GM12878 (cell line): ENCODE results near the gene THSD8. TPM values are rescaled to one million over a fixed set of nuclear protein-coding genes. Genes with fewer than 3 reads are reported as not detected.

Source experiments
- CHD1 ChIP-seq: IDR thresholded peaks from 2 replicates; pipeline ENCODE4 v1.6.1; 2012; ENCODE audit warnings: low read depth, low read length, improper control_type of control experiment
- EED ChIP-seq: sonication (generic); IDR thresholded peaks from 2 replicates; pipeline ENCODE4 v1.6.1; 2016; ENCODE audit warnings: antibody characterized with exemption, low read depth
- EGR1 ChIP-seq, 2 experiments: IDR thresholded peaks; 1 replicate in 1 of 2; 2 replicates in 1 of 2; pipeline ENCODE4 v1.6.1; 2011 to 2012; ENCODE audit warnings: low read depth in 2 of 2, low read length in 2 of 2, borderline replicate concordance in 1 of 2, mild to moderate bottlenecking in 1 of 2, moderate library complexity in 1 of 2
- HDGF ChIP-seq: fragments of 450-650 bp; IDR thresholded peaks from 2 replicates; pipeline ENCODE4 v1.6.1; 2016; ENCODE audit warnings: antibody characterized with exemption
- IKZF1 ChIP-seq: fragments of 450-650 bp; conservative IDR thresholded peaks from 2 replicates; pipeline ENCODE4 v1.6.1; 2017; ENCODE audit warnings: antibody characterized with exemption, mild to moderate bottlenecking
- JUND ChIP-seq: IDR thresholded peaks from 2 replicates; pipeline ENCODE4 v1.6.1; 2012; ENCODE audit warnings: low read depth, mild to moderate bottlenecking, low read length, improper control_type of control experiment, moderate library complexity
- MEF2A ChIP-seq: IDR thresholded peaks from 2 replicates; pipeline ENCODE4 v1.6.1; 2011; ENCODE audit warnings: low read depth, mild to moderate bottlenecking, low read length, moderate library complexity; ENCODE audit not compliant: insufficient read depth
- SPI1 ChIP-seq: IDR thresholded peaks from 2 replicates; pipeline ENCODE4 v1.6.1; 2011; ENCODE audit warnings: low read depth, mild to moderate bottlenecking, low read length, moderate library complexity, borderline replicate concordance; ENCODE audit not compliant: insufficient read depth
- STAT3 ChIP-seq: IDR thresholded peaks from 2 replicates; pipeline ENCODE4 v1.6.1; 2011; ENCODE audit warnings: low read depth, low read length, improper control_type of control experiment
- SUPT20H ChIP-seq: IDR thresholded peaks from 2 replicates; pipeline ENCODE4 v1.6.1; 2011; ENCODE audit warnings: low read depth, mild to moderate bottlenecking, low read length, moderate library complexity, borderline replicate concordance; ENCODE audit not compliant: control insufficient read depth
- TCF7 ChIP-seq: IDR thresholded peaks from 2 replicates; pipeline ENCODE4 v1.6.1; 2014; ENCODE audit warnings: antibody characterized with exemption, borderline replicate concordance
- polyA plus RNA-seq, 11 experiments: library from polyadenylated mRNA; depleted of rRNA in 4 of 11; unstranded in 6 of 11; stranded (reverse) in 5 of 11; fragments of >200 nt; fragmentation: Nextera tagmentation in 4 of 11; fragmentation: Illumina TruSeq in 1 of 11; extraction: Ambion mirVana in 4 of 11; extraction: Trizol in 1 of 11; gene quantifications; 1 replicate in 1 of 11; 2 replicates in 10 of 11; pipeline versions ENCODE4 v1.2.1 to v1.2.3, GENCODE V29; 2011 to 2016; ENCODE audit warnings: inconsistent platforms in 2 of 11, missing spikeins in 2 of 11, low read depth in 1 of 11
- total RNA-seq, 4 experiments: library from RNA; depleted of rRNA in 3 of 4; stranded (reverse); fragments of >200 nt in 3 of 4; fragmentation: Illumina TruSeq in 1 of 4; extraction: Trizol in 1 of 4; gene quantifications; 2 replicates each; pipeline versions ENCODE4 v1.2.1 to v1.2.3, GENCODE V29; 2013 to 2021
- TF ChIP-seq, protein P1 (sequence below): IDR thresholded peaks from 2 replicates; pipeline ENCODE4 v1.6.1; 2012; ENCODE audit warnings: improper control_type of control experiment, low read depth, low read length; ENCODE audit not compliant: insufficient replicate concordance
- TF ChIP-seq, protein P2 (sequence below): fragments of 450-650 bp; formaldehyde crosslinking; IDR thresholded peaks from 2 replicates; pipeline ENCODE4 v1.5.0; 2022; ENCODE audit warnings: mild to moderate bottlenecking, missing genetic modification characterization
- TF ChIP-seq, protein P3 (sequence below): fragments of 450-650 bp; conservative IDR thresholded peaks from 2 replicates; pipeline ENCODE4 v1.6.1; 2017; ENCODE audit warnings: mild to moderate bottlenecking, moderate library complexity
- TF ChIP-seq, protein P4 (sequence below): fragments of 450-650 bp; IDR thresholded peaks from 2 replicates; pipeline ENCODE4 v1.6.1; 2016; ENCODE audit warnings: mild to moderate bottlenecking

Gene THSD8
- total and polyA plus RNA-seq, 10 of the 15 experiments (the other 5 are each of a cell fraction or from before 2014, with no cell fraction given) = 0.24 to 32.3 (median 21.3) TPM; not detected in 2

DNA sequence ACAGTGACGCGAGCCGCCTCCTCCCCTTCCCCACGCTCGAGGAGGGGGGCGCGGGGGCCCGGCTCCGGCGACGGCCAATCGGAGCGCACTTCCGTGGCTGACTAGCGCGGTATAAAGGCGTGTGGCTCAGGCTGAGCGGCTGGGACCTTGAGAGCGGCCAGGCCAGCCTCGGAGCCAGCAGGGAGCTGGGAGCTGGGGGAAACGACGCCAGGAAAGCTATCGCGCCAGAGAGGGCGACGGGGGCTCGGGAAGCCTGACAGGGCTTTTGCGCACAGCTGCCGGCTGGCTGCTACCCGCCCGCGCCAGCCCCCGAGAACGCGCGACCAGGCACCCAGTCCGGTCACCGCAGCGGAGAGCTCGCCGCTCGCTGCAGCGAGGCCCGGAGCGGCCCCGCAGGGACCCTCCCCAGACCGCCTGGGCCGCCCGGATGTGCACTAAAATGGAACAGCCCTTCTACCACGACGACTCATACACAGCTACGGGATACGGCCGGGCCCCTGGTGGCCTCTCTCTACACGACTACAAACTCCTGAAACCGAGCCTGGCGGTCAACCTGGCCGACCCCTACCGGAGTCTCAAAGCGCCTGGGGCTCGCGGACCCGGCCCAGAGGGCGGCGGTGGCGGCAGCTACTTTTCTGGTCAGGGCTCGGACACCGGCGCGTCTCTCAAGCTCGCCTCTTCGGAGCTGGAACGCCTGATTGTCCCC lies 10.4 kb upstream of the THSD8 start, which contains the start of gene JUNB (continued):
- TF ChIP-seq, protein P1, sequence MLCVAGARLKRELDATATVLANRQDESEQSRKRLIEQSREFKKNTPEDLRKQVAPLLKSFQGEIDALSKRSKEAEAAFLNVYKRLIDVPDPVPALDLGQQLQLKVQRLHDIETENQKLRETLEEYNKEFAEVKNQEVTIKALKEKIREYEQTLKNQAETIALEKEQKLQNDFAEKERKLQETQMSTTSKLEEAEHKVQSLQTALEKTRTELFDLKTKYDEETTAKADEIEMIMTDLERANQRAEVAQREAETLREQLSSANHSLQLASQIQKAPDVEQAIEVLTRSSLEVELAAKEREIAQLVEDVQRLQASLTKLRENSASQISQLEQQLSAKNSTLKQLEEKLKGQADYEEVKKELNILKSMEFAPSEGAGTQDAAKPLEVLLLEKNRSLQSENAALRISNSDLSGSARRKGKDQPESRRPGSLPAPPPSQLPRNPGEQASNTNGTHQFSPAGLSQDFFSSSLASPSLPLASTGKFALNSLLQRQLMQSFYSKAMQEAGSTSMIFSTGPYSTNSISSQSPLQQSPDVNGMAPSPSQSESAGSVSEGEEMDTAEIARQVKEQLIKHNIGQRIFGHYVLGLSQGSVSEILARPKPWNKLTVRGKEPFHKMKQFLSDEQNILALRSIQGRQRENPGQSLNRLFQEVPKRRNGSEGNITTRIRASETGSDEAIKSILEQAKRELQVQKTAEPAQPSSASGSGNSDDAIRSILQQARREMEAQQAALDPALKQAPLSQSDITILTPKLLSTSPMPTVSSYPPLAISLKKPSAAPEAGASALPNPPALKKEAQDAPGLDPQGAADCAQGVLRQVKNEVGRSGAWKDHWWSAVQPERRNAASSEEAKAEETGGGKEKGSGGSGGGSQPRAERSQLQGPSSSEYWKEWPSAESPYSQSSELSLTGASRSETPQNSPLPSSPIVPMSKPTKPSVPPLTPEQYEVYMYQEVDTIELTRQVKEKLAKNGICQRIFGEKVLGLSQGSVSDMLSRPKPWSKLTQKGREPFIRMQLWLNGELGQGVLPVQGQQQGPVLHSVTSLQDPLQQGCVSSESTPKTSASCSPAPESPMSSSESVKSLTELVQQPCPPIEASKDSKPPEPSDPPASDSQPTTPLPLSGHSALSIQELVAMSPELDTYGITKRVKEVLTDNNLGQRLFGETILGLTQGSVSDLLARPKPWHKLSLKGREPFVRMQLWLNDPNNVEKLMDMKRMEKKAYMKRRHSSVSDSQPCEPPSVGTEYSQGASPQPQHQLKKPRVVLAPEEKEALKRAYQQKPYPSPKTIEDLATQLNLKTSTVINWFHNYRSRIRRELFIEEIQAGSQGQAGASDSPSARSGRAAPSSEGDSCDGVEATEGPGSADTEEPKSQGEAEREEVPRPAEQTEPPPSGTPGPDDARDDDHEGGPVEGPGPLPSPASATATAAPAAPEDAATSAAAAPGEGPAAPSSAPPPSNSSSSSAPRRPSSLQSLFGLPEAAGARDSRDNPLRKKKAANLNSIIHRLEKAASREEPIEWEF = peak; percentile 39
- TF ChIP-seq SPI1 = peak; percentile 50
- peak; percentile 93 for TF ChIP-seq IKZF1
- TF ChIP-seq, protein P2, sequence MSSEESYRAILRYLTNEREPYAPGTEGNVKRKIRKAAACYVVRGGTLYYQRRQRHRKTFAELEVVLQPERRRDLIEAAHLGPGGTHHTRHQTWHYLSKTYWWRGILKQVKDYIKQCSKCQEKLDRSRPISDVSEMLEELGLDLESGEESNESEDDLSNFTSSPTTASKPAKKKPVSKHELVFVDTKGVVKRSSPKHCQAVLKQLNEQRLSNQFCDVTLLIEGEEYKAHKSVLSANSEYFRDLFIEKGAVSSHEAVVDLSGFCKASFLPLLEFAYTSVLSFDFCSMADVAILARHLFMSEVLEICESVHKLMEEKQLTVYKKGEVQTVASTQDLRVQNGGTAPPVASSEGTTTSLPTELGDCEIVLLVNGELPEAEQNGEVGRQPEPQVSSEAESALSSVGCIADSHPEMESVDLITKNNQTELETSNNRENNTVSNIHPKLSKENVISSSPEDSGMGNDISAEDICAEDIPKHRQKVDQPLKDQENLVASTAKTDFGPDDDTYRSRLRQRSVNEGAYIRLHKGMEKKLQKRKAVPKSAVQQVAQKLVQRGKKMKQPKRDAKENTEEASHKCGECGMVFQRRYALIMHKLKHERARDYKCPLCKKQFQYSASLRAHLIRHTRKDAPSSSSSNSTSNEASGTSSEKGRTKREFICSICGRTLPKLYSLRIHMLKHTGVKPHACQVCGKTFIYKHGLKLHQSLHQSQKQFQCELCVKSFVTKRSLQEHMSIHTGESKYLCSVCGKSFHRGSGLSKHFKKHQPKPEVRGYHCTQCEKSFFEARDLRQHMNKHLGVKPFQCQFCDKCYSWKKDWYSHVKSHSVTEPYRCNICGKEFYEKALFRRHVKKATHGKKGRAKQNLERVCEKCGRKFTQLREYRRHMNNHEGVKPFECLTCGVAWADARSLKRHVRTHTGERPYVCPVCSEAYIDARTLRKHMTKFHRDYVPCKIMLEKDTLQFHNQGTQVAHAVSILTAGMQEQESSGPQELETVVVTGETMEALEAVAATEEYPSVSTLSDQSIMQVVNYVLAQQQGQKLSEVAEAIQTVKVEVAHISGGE (CRISPR knock-in tag) = peak; percentile 68
- TF ChIP-seq SUPT20H = no peak
- TF ChIP-seq EGR1 (IDR thresholded peaks at IDR 0.05; ENCODE audit: borderline replicate concordance in 1 of 2, low read depth in 2 of 2, low read length in 2 of 2) = peak in 1 of 2 experiments; percentile 58; a peak in 2 of 3 replicates
- peak; percentile 69 for TF ChIP-seq EED
- TF ChIP-seq CHD1 = peak; percentile 76; the same call in 1 of the 2 replicates
- TF ChIP-seq, protein P3, sequence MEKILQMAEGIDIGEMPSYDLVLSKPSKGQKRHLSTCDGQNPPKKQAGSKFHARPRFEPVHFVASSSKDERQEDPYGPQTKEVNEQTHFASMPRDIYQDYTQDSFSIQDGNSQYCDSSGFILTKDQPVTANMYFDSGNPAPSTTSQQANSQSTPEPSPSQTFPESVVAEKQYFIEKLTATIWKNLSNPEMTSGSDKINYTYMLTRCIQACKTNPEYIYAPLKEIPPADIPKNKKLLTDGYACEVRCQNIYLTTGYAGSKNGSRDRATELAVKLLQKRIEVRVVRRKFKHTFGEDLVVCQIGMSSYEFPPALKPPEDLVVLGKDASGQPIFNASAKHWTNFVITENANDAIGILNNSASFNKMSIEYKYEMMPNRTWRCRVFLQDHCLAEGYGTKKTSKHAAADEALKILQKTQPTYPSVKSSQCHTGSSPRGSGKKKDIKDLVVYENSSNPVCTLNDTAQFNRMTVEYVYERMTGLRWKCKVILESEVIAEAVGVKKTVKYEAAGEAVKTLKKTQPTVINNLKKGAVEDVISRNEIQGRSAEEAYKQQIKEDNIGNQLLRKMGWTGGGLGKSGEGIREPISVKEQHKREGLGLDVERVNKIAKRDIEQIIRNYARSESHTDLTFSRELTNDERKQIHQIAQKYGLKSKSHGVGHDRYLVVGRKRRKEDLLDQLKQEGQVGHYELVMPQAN = peak; percentile 82
- TF ChIP-seq, protein P4, sequence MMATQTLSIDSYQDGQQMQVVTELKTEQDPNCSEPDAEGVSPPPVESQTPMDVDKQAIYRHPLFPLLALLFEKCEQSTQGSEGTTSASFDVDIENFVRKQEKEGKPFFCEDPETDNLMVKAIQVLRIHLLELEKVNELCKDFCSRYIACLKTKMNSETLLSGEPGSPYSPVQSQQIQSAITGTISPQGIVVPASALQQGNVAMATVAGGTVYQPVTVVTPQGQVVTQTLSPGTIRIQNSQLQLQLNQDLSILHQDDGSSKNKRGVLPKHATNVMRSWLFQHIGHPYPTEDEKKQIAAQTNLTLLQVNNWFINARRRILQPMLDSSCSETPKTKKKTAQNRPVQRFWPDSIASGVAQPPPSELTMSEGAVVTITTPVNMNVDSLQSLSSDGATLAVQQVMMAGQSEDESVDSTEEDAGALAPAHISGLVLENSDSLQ = peak; percentile 86; the same call in 1 of the 2 replicates
- no peak for TF ChIP-seq TCF7
- TF ChIP-seq HDGF = peak; percentile 19; the same call in 1 of the 2 replicates
- TF ChIP-seq JUND = no peak
- no peak for TF ChIP-seq STAT3
- peak; percentile 72; the same call in 1 of the 2 replicates for TF ChIP-seq MEF2A
